Neural crest cell (in vitro differentiated cells): ENCODE results near the gene MAP4K2. TPM values are rescaled to one million over a fixed set of nuclear protein-coding genes. Genes with fewer than 3 reads are reported as not detected.

ENCODE experiments used
- DNase-seq: peaks from one replicate; pipeline ENCODE4 v3.0.0; 2021; ENCODE audit warnings: low read depth, mixed read lengths, low spot score
- H3K27ac Mint-ChIP-seq: one replicate; pipeline ENCODE4 v1.8.0; 2021; ENCODE audit warnings: mild to moderate bottlenecking, mixed read lengths; ENCODE audit not compliant: unreplicated experiment
- H3K27me3 Mint-ChIP-seq: 2 replicates; pipeline ENCODE4 v1.8.0; 2021; ENCODE audit warnings: low read depth, mild to moderate bottlenecking, mixed read lengths
- H3K36me3 Mint-ChIP-seq: 2 replicates; pipeline ENCODE4 v1.8.0; 2021; ENCODE audit warnings: low read depth, mild to moderate bottlenecking, mixed read lengths
- H3K4me1 Mint-ChIP-seq: 2 replicates; pipeline ENCODE4 v1.8.0; 2021; ENCODE audit warnings: mixed read lengths
- H3K4me3 Mint-ChIP-seq: one replicate; pipeline ENCODE4 v1.8.0; 2021; ENCODE audit warnings: mild to moderate bottlenecking, mixed read lengths
- H3K9me3 Mint-ChIP-seq: 2 replicates; pipeline ENCODE4 v1.8.0; 2021; ENCODE audit warnings: mixed read lengths
- total RNA-seq: library from RNA; stranded (reverse); gene quantifications from 2 replicates; pipeline ENCODE4 v1.2.1, GENCODE V29; 2021
- TF ChIP-seq, protein P1 (sequence below): fragments of 200-600 bp; sonication (generic); conservative IDR thresholded peaks from 2 replicates; pipeline ENCODE4 v1.5.0; 2021; ENCODE audit warnings: antibody characterized with exemption, mild to moderate bottlenecking

Gene MAP4K2
- total RNA-seq, 1 donor from 2014 or later: 14.6 TPM

DNA sequence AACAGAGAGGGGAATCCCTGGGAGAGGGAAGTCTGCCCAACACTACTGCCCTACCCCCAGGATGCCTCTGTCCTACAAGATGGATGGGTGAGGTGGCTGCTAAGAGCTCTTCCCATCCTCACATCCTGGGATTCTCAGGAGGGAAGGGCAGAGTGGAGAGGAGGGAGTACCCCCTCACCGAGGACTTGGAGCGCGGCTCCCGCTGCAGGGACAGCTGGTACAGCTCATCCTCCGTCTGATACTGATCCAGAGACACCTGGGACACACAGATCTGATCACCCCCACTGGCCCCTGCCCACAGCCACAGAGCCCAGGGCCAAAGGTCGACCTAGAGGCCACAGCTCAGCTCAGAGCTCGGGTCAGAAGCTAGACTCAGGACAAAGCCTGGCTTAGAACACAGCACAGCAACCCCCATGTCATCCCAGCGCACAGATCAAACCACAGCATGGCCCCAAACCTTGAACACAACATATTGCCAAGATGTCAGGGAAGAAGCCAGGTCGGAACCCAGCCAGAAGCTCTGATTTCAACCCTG, 67.2 kb downstream of the MAP4K2 start:
- no peak overlapping the region for H3K4me3 Mint-ChIP-seq
- peaks cover 4% of the 10 kb centered on the region for H3K9me3 Mint-ChIP-seq
- H3K36me3 Mint-ChIP-seq: no peaks in the 10 kb centered on the region
- TF ChIP-seq, protein P1, sequence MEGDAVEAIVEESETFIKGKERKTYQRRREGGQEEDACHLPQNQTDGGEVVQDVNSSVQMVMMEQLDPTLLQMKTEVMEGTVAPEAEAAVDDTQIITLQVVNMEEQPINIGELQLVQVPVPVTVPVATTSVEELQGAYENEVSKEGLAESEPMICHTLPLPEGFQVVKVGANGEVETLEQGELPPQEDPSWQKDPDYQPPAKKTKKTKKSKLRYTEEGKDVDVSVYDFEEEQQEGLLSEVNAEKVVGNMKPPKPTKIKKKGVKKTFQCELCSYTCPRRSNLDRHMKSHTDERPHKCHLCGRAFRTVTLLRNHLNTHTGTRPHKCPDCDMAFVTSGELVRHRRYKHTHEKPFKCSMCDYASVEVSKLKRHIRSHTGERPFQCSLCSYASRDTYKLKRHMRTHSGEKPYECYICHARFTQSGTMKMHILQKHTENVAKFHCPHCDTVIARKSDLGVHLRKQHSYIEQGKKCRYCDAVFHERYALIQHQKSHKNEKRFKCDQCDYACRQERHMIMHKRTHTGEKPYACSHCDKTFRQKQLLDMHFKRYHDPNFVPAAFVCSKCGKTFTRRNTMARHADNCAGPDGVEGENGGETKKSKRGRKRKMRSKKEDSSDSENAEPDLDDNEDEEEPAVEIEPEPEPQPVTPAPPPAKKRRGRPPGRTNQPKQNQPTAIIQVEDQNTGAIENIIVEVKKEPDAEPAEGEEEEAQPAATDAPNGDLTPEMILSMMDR: no peak
- peaks cover 30% of the 10 kb centered on the region for H3K27me3 Mint-ChIP-seq
- DNase-seq: no peak
- H3K4me1 Mint-ChIP-seq: peaks cover 8% of the 10 kb centered on the region
- no peak overlapping the region for H3K27ac Mint-ChIP-seq

Other genes with a start within 250 kb of the MAP4K2 start
- gene SLC22A11, start 247.3 kb downstream of the MAP4K2 start, total RNA-seq: 0.21 TPM in 1 of 2 replicates, not detected in the other
- not detected in 2 replicates for gene SLC22A12, start 212.0 kb downstream of the MAP4K2 start, total RNA-seq
- 8.5 and 10.0 TPM in 2 replicates for gene NRXN2, start 80.0 kb downstream of the MAP4K2 start, total RNA-seq
- 0.93 and 1.5 TPM in 2 replicates for gene RASGRP2, start 59.1 kb downstream of the MAP4K2 start, total RNA-seq
- 1.2 TPM in 2 replicates for gene PYGM, start 43.2 kb downstream of the MAP4K2 start, total RNA-seq
- 578 and 592 TPM in 2 replicates for gene SF1, start 24.7 kb downstream of the MAP4K2 start, total RNA-seq
- gene MEN1, start 7.3 kb upstream of the MAP4K2 start, total RNA-seq: 54.8 and 57.9 TPM in 2 replicates
- 3.0 and 3.5 TPM in 2 replicates for gene CDC42BPG, start 41.4 kb upstream of the MAP4K2 start, total RNA-seq
- gene EHD1, start 75.4 kb upstream of the MAP4K2 start, total RNA-seq: 74.2 and 77.2 TPM in 2 replicates
- 24.1 and 24.8 TPM in 2 replicates for gene ATG2A, start 114.0 kb upstream of the MAP4K2 start, total RNA-seq
- gene PPP2R5B, start 121.5 kb upstream of the MAP4K2 start, total RNA-seq: 13.4 and 16.5 TPM in 2 replicates
- gene GPHA2, start 132.7 kb upstream of the MAP4K2 start, total RNA-seq: not detected in 2 replicates
- not detected in 2 replicates for gene MAJIN, start 168.9 kb upstream of the MAP4K2 start, total RNA-seq
- gene BATF2, start 193.8 kb upstream of the MAP4K2 start, total RNA-seq: 0.21 and 0.30 TPM in 2 replicates
- gene ARL2, start 210.9 kb upstream of the MAP4K2 start, total RNA-seq: 112 and 117 TPM in 2 replicates
- gene SNX15, start 224.2 kb upstream of the MAP4K2 start, total RNA-seq: 31.7 and 36.5 TPM in 2 replicates
- gene SAC3D1, start 238.0 kb upstream of the MAP4K2 start, total RNA-seq: 32.3 and 32.7 TPM in 2 replicates